B cell (primary cell): Measurements from ENCODE around the gene CDYL2. TPM values are rescaled to one million over a fixed set of nuclear protein-coding genes. Genes with fewer than 3 reads are reported as not detected.

Source experiments
- ATAC-seq: fragments of 200-7000 bp; cut with Tn5 transposase; one replicate; pipeline ENCODE4 v1.10.0; 2021; ENCODE audit warnings: low read depth, mild to moderate bottlenecking, moderate number of reproducible peaks, moderate library complexity
- CTCF ChIA-PET: fragments of 350-600 bp; sonication (Branson Sonifier 250); formaldehyde crosslinking; loops from one replicate; lab custom pipeline; 2021; ENCODE audit warnings: antibody characterized with exemption, inconsistent platforms; lab: Charles Lee
- POLR2A ChIA-PET: fragments of 350-600 bp; sonication (Branson Sonifier 250); formaldehyde crosslinking; loops from one replicate; lab custom pipeline; 2021; ENCODE audit warnings: antibody characterized with exemption; lab: Charles Lee
- DNase-seq: peaks from one replicate; pipeline ENCODE4 v3.0.0; 2013
- H2AFZ ChIP-seq: 2 replicates; pipeline ENCODE4 v1.6.1; 2012; ENCODE audit warnings: mild to moderate bottlenecking, low read depth, low read length; ENCODE audit not compliant: insufficient read depth, poor library complexity, severe bottlenecking
- H3K27ac ChIP-seq, 2 donors: 1 replicate in 1 of 2; 2 replicates in 1 of 2; pipeline ENCODE4 v1.5.1; 2012 to 2013; ENCODE audit warnings: low read length in 2 of 2, mild to moderate bottlenecking in 2 of 2, moderate library complexity in 1 of 2
- H3K27me3 ChIP-seq, 4 experiments: fragments of 200-600 bp in 1 of 4; sonication (generic) in 1 of 4; replicated peaks in 1 of 4; 1 replicate in 2 of 4; 2 replicates in 2 of 4; pipeline versions ENCODE4 v1.6.1 to v1.7.0; 2013 to 2016; ENCODE audit warnings: low read length in 3 of 4, mild to moderate bottlenecking in 2 of 4, mixed read lengths in 1 of 4, moderate library complexity in 1 of 4; ENCODE audit not compliant: insufficient read depth in 4 of 4, control insufficient read depth in 3 of 4; ENCODE audit errors: control extremely low read depth in 1 of 4
- H3K36me3 ChIP-seq, 2 experiments: replicated peaks in 1 of 2; 1 replicate in 1 of 2; 2 replicates in 1 of 2; pipeline versions ENCODE4 v1.6.1 to v1.7.1; 2013; ENCODE audit warnings: low read length in 1 of 2; ENCODE audit not compliant: insufficient read depth in 2 of 2, control insufficient read depth in 1 of 2; ENCODE audit errors: control extremely low read depth in 1 of 2, extremely low read depth in 1 of 2
- H3K4me1 ChIP-seq, 2 donors: fragments of 200-600 bp in 1 of 2; sonication (generic) in 1 of 2; 1 replicate in 1 of 2; 2 replicates in 1 of 2; pipeline versions ENCODE4 v1.5.1 to v1.6.1; 2013 to 2017; ENCODE audit warnings: low read length in 2 of 2; ENCODE audit not compliant: control insufficient read depth in 2 of 2, insufficient read depth in 2 of 2
- H3K4me2 ChIP-seq: replicated peaks from 2 replicates; pipeline ENCODE3; 2012; ENCODE audit warnings: mild to moderate bottlenecking, low read depth, low read length; ENCODE audit not compliant: poor library complexity, severe bottlenecking
- H3K4me3 ChIP-seq, 5 experiments: fragments of 200-600 bp in 1 of 5; sonication (generic) in 1 of 5; 1 replicate in 3 of 5; 2 replicates in 2 of 5; pipeline versions ENCODE4 v1.5.1 to v1.7.0; 2011 to 2016; ENCODE audit warnings: low read length in 4 of 5, mild to moderate bottlenecking in 4 of 5, low read depth in 2 of 5, control low read depth in 1 of 5, moderate library complexity in 1 of 5; ENCODE audit not compliant: insufficient read depth in 1 of 5; ENCODE audit errors: control extremely low read depth in 1 of 5, extremely low read depth in 1 of 5
- H3K79me2 ChIP-seq: fragments of 200-600 bp; sonication (generic); one replicate; pipeline ENCODE4 v1.6.0; 2016; ENCODE audit warnings: low read length; ENCODE audit not compliant: control insufficient read depth, insufficient read depth
- H3K9ac ChIP-seq: fragments of 200-600 bp; sonication (generic); 2 replicates; pipeline ENCODE4 v1.6.1; 2017; ENCODE audit warnings: mild to moderate bottlenecking, low read length, moderate library complexity
- H3K9me3 ChIP-seq, 3 donors: one replicate each; pipeline versions ENCODE4 v1.6.1 to v1.7.1; 2013; ENCODE audit warnings: low read length in 2 of 3; ENCODE audit not compliant: control insufficient read depth in 2 of 3, insufficient read depth in 1 of 3; ENCODE audit errors: control extremely low read depth in 1 of 3
- H4K20me1 ChIP-seq: 2 replicates; pipeline ENCODE4 v1.6.0; 2012; ENCODE audit warnings: mild to moderate bottlenecking, low read length; ENCODE audit not compliant: insufficient read depth, control insufficient read depth, poor library complexity, severe bottlenecking
- H3K27ac Mint-ChIP-seq: one replicate; pipeline ENCODE4 v1.8.0; 2021; ENCODE audit warnings: mixed read lengths
- H3K27me3 Mint-ChIP-seq: one replicate; pipeline ENCODE4 v1.8.0; 2021; ENCODE audit warnings: mixed read lengths
- H3K4me1 Mint-ChIP-seq: one replicate; pipeline ENCODE4 v1.8.0; 2021; ENCODE audit warnings: mixed read lengths
- H3K4me3 Mint-ChIP-seq: one replicate; pipeline ENCODE4 v1.8.0; 2021; ENCODE audit warnings: mixed read lengths
- H3K9me3 Mint-ChIP-seq: one replicate; pipeline ENCODE4 v1.8.0; 2022; ENCODE audit warnings: mixed read lengths; ENCODE audit not compliant: insufficient read depth
- EZH2 ChIP-seq: IDR thresholded peaks from 2 replicates; pipeline ENCODE4 v1.6.1; 2012; ENCODE audit warnings: borderline replicate concordance, low read depth, mild to moderate bottlenecking, moderate library complexity, low read length; ENCODE audit not compliant: insufficient read depth, poor library complexity, severe bottlenecking
- WGBS: methylation state at CpG from one replicate; pipeline ENCODE4 v1.1.5; 2013; ENCODE audit warnings: missing lambda C conversion rate; ENCODE audit not compliant: insufficient coverage; 5-methylcytosine and 5-hydroxymethylcytosine counted together
- intact Hi-C: fragments of 100-400 bp; cut with micrococcal nuclease; formaldehyde crosslinking; loops from one replicate; pipeline ENCODE4 v1.10.0; 2022
- polyA plus RNA-seq: library from polyadenylated mRNA; depleted of rRNA; stranded (reverse); fragments of >200 nt; gene quantifications from 2 replicates; pipeline ENCODE4 v1.2.3, GENCODE V29; 2012
- total RNA-seq, 2 donors: library from RNA; stranded (reverse); fragments of 120-200 nt in 1 of 2; gene quantifications; 1 replicate in 1 of 2; 2 replicates in 1 of 2; pipeline versions ENCODE4 v1.2.3 to v1.2.4, GENCODE V29; 2013 to 2022
- TF ChIP-seq, protein P1 (sequence below): fragments of 200-600 bp; IDR thresholded peaks from one replicate; pipeline ENCODE4 v1.8.0; 2022; ENCODE audit warnings: antibody characterized with exemption, mild to moderate bottlenecking

CDYL2 gene
- total and polyA plus RNA-seq, 2 donors (not counting 1 experiment from before 2014, with no cell fraction given), result 0.66 to 6.6 TPM

DNA sequence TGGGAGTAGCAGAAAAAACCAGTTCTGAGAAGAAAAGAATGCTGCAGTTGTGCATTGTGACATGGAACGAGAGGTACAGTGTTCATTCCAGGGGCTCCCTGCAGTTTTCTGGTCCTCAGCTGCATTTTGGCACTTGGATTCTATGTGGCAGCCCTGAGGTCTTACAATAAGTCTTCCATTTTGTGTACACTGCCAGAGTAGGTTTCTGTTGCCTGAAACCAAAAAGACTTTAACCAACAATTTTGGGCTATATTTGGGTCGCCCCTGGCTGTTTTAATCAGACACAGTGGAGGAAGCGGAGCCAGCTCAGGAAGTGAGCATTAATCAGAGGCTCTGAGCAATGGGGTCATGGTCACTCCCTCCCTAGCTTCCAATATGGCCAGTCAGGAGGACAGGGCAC lies 247.9 kb downstream of the CDYL2 start:
- no peak for ATAC-seq
- Histone ChIP-seq H3K27ac (no peak overlapping the region), H3K79me2 (no peaks in the 10 kb centered on the region), H3K36me3 (no peaks in the 10 kb centered on the region), H3K9ac (no peak overlapping the region), H3K4me3 (no peak overlapping the region), H3K9me3 (no peaks in the 10 kb centered on the region), H3K4me2 (no peak overlapping the region), H3K27me3 (no peaks in the 10 kb centered on the region), H3K4me1 (no peaks in the 10 kb centered on the region), H4K20me1 (no peaks in the 10 kb centered on the region), H2AFZ (no peak overlapping the region)
- WGBS, result 100% methylated on average over 1 of the region's 3 CpGs
- ChIA-PET CTCF (interaction anchor here (0.6 kb wide), 1 partner anchor 300 kb away, joined by 4 read pairs; no protein-coding TSS in a partner anchor), POLR2A (no interaction called here)
- Mint-ChIP-seq H3K27ac (no peak overlapping the region), H3K27me3 (no peaks in the 10 kb centered on the region), H3K4me3 (no peak overlapping the region), H3K9me3 (no peaks in the 10 kb centered on the region), H3K4me1 (no peaks in the 10 kb centered on the region)
- intact Hi-C loops, result no loop called here
- no peak for TF ChIP-seq EZH2
- TF ChIP-seq, protein P1, sequence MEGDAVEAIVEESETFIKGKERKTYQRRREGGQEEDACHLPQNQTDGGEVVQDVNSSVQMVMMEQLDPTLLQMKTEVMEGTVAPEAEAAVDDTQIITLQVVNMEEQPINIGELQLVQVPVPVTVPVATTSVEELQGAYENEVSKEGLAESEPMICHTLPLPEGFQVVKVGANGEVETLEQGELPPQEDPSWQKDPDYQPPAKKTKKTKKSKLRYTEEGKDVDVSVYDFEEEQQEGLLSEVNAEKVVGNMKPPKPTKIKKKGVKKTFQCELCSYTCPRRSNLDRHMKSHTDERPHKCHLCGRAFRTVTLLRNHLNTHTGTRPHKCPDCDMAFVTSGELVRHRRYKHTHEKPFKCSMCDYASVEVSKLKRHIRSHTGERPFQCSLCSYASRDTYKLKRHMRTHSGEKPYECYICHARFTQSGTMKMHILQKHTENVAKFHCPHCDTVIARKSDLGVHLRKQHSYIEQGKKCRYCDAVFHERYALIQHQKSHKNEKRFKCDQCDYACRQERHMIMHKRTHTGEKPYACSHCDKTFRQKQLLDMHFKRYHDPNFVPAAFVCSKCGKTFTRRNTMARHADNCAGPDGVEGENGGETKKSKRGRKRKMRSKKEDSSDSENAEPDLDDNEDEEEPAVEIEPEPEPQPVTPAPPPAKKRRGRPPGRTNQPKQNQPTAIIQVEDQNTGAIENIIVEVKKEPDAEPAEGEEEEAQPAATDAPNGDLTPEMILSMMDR, result no peak
- DNase-seq, result no peak

DNA sequence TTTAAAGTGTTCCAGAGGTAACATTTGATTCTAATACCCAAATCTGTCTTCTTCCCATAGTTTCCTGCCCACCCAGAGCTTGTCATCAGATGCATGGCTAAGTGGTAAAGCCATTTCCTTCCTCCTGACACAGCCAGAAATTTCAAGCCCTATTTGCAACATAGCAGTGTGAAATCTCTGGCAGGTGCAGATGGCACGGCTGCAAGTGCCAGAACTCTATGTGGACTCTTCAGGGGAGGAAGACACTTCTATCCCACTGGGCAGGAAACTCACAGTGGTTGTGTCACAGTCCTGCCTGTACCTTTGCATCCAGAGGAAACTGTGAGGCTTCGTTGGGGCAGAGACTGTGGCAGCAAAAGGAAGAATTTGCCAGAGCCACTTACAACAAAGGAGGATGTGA lies 250.4 kb downstream of the CDYL2 start:
- intact Hi-C loops, result no loop called here
- no peaks in the 10 kb centered on the region for H4K20me1 ChIP-seq
- H3K4me2 ChIP-seq, result no peak overlapping the region
- H3K27ac ChIP-seq, result no peak overlapping the region
- Mint-ChIP-seq H3K4me3 (no peak overlapping the region), H3K27me3 (no peaks in the 10 kb centered on the region), H3K9me3 (no peaks in the 10 kb centered on the region), H3K4me1 (no peaks in the 10 kb centered on the region), H3K27ac (no peak overlapping the region)
- H3K4me3 ChIP-seq, result no peak overlapping the region
- 0% methylated on average over 2 of the region's 2 CpGs for WGBS
- no peak for ATAC-seq
- POLR2A ChIA-PET, result no interaction called here
- H3K4me1 ChIP-seq, result no peaks in the 10 kb centered on the region
- CTCF ChIA-PET, result no interaction called here
- TF ChIP-seq EZH2, result no peak
- TF ChIP-seq, protein P1, result no peak
- H3K79me2 ChIP-seq, result no peaks in the 10 kb centered on the region
- no peak for DNase-seq
- H3K27me3 ChIP-seq, result no peaks in the 10 kb centered on the region
- H3K9ac ChIP-seq, result no peak overlapping the region
- no peaks in the 10 kb centered on the region for H3K36me3 ChIP-seq
- H2AFZ ChIP-seq, result no peak overlapping the region
- no peaks in the 10 kb centered on the region for H3K9me3 ChIP-seq
